GM06990 (cell line): Measurements from ENCODE around the gene PPP2R1B.

Experiments
- DNase-seq: peaks from one replicate; pipeline ENCODE4 v3.0.0-alpha.2; 2011; ENCODE audit not compliant: insufficient read length; ENCODE audit errors: extremely low read depth
- H3K27me3 ChIP-seq: replicated peaks from 2 replicates; pipeline ENCODE4 v1.6.0; 2011; ENCODE audit warnings: low read length; ENCODE audit not compliant: control insufficient read depth, insufficient read depth
- H3K36me3 ChIP-seq: 2 replicates; pipeline ENCODE4 v1.5.1; 2011; ENCODE audit warnings: low read length; ENCODE audit not compliant: control insufficient read depth, insufficient read depth
- H3K4me3 ChIP-seq: replicated peaks from 2 replicates; pipeline ENCODE4 v1.5.1; 2011; ENCODE audit warnings: low read depth, mild to moderate bottlenecking, control low read depth, low read length
- TF ChIP-seq, protein P1 (sequence below): IDR thresholded peaks from 2 replicates; pipeline ENCODE4 v1.5.1; 2011; ENCODE audit warnings: low read length, control low read depth, mild to moderate bottlenecking, inconsistent platforms; ENCODE audit not compliant: insufficient read depth, poor library complexity, severe bottlenecking

The PPP2R1B gene

DNA sequence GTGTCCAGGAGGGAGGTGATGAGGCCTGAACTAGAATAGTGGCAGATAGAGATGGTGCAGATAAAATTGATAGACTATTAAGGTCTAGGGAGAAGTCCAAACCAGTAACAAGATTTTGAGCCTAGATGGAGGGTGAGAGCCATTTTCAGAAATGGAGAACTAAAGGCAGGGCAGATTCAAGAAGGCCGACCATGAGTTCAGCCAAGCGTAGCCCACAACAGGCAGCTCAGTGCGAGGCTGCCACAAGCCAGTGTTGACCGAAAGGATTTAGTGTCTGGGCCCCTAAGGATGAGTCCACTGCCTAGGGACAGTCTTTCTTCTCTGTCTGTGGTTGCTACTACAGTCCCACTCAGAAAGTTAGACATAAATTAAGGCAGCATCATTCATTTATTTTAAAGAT, 51.7 kb downstream of the PPP2R1B start:
- DNase-seq: no peak
- H3K27me3 ChIP-seq: no peaks in the 10 kb centered on the region
- H3K4me3 ChIP-seq: no peak overlapping the region
- TF ChIP-seq, protein P1, sequence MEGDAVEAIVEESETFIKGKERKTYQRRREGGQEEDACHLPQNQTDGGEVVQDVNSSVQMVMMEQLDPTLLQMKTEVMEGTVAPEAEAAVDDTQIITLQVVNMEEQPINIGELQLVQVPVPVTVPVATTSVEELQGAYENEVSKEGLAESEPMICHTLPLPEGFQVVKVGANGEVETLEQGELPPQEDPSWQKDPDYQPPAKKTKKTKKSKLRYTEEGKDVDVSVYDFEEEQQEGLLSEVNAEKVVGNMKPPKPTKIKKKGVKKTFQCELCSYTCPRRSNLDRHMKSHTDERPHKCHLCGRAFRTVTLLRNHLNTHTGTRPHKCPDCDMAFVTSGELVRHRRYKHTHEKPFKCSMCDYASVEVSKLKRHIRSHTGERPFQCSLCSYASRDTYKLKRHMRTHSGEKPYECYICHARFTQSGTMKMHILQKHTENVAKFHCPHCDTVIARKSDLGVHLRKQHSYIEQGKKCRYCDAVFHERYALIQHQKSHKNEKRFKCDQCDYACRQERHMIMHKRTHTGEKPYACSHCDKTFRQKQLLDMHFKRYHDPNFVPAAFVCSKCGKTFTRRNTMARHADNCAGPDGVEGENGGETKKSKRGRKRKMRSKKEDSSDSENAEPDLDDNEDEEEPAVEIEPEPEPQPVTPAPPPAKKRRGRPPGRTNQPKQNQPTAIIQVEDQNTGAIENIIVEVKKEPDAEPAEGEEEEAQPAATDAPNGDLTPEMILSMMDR: no peak
- peaks cover 2% of the 10 kb centered on the region for H3K36me3 ChIP-seq

DNA sequence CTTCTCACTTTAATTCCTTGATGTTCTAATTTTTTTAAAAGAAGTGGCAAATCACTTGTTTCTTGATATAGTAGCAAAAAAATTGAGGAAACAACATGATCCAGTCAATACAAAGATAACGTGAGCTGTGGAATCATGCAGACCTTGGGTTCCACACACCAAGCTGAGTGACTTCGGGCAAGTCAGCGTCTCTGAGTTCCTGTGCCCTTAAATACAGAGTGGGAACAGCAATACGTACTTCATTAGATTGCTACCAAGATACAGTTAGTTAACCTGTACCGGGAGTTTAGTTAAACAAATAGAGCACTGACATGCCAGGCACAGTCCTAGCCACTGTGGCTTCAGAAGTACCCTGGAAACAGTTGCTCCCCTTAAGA, 58.5 kb downstream of the PPP2R1B start:
- H3K36me3 ChIP-seq: peaks cover 3% of the 10 kb centered on the region
- TF ChIP-seq, protein P1: no peak
- DNase-seq: no peak
- no peak overlapping the region for H3K4me3 ChIP-seq
- H3K27me3 ChIP-seq: no peaks in the 10 kb centered on the region

DNA sequence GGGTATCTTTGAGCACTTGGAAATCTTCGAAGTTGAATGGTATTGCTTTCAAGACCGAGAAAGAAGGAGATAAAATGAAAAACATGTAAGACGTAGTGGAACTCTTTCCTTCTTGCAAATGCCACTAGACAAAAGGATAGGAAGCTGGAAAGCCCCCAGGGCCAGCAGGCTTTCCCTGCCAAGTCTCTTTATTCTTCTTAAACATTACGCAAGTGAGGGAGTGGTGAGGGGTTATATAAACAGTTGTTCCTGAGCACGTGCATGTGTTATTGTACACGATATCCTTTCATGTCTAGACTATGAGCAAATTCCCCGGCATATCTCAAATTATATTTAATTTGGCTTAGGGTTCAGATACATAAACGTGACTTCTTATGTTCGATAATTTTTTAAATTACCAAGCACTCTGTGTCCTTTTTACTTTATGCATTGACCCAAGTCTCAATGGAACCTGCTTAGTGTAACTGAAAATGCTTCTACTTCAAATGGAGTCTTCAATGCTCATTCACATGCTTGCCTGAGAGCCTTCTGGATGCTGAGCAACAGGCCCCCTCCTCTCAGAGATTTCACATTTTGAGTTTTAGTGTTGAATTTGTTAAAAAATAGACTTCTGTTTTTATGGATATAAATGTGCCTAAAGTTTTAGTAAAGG, 59.0 kb downstream of the PPP2R1B start:
- no peak for DNase-seq
- Histone ChIP-seq H3K4me3 (no peak overlapping the region), H3K36me3 (peaks cover 3% of the 10 kb centered on the region)

DNA sequence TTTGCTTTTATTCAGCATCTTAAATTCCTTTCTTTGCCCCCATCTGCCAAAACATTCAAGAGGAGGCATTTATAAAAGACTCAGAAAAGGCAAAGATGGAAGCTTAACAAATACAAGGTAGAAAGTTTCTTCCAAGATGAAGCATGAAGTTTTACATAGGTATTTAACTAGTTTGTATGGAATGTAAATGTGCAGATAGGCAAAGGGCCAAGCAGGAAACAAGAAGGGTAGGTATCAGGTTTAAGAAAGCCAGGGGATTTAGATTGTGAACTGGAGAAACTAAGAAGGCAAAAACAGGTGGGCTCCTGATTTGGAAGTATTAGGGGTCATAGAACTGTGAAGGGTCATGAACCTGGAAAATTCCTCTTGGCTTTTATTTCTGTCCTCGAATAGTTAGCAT, 62.6 kb downstream of the PPP2R1B start:
- H3K36me3 ChIP-seq: peaks cover 1% of the 10 kb centered on the region; the same call in 1 of the 2 replicates
- H3K4me3 ChIP-seq: no peak overlapping the region
- TF ChIP-seq, protein P1: no peak
- no peak for DNase-seq
- H3K27me3 ChIP-seq: no peaks in the 10 kb centered on the region

More for the DNA sequence above, 59.0 kb downstream of the PPP2R1B start:
- TF ChIP-seq, protein P1: no peak
- no peaks in the 10 kb centered on the region for H3K27me3 ChIP-seq

DNA sequence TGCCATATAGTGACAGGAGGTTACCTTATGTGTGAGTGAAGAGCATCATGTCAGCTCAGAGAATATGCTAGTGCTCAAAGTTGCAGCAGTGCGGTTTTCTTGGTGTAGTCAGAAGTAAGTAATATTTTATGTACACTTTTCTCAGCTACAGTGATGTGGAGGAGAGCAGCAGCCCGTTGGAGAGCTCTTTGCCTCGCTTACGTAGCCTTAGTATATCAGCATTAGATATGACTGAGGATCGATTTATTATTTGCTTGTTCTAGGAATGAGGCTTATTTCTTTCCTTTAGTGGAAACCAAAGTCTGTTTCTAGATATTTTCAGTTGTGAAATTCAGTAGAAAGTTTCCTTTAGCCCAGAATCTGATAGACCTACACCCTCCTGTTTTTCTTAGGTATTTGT, 63.6 kb downstream of the PPP2R1B start:
- DNase-seq: no peak
- TF ChIP-seq, protein P1: no peak
- no peak overlapping the region for H3K4me3 ChIP-seq
- no peaks in the 10 kb centered on the region for H3K27me3 ChIP-seq
- H3K36me3 ChIP-seq: peaks cover under 1% of the 10 kb centered on the region; the same call in 1 of the 2 replicates

DNA sequence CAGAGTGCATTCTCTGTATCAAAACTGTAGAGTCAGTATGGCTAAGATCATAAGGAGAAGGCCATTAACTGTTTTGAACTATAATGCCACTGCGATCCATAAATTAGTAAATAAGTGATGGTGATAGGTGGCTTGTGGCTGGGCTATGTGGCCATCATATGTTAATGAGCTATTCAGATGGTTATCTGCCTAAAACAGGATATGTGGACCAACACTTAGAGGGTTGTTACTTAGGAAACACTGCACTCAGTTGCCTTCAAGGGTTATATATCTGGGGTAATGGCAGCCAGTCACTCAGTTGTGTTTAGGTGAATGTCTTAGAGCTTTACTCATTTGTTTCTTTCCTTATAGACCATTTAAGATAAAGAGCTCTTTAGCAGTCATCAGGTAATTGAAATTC, 66.0 kb downstream of the PPP2R1B start:
- H3K27me3 ChIP-seq: no peaks in the 10 kb centered on the region
- no peak for DNase-seq
- TF ChIP-seq, protein P1: no peak
- no peak overlapping the region for H3K4me3 ChIP-seq
- H3K36me3 ChIP-seq: no peaks in the 10 kb centered on the region
